Osteoblast (primary cell): ENCODE data around the gene MEST. TPM values are rescaled to one million over a fixed set of nuclear protein-coding genes. Genes with fewer than 3 reads are reported as not detected.

Source experiments
- DNase-seq: peaks from one replicate; pipeline ENCODE4 v3.0.0; 2011; ENCODE audit warnings: low spot score, mixed read lengths; ENCODE audit not compliant: insufficient read length; ENCODE audit errors: missing footprints
- H2AFZ ChIP-seq: 2 replicates; pipeline ENCODE4 v1.6.0; 2011; ENCODE audit warnings: mild to moderate bottlenecking, low read length
- H3K27ac ChIP-seq: 2 replicates; pipeline ENCODE4 v1.5.1; 2011; ENCODE audit warnings: mild to moderate bottlenecking, low read depth, low read length, moderate library complexity
- H3K27me3 ChIP-seq: 2 replicates; pipeline ENCODE4 v1.6.0; 2012; ENCODE audit warnings: mild to moderate bottlenecking, control low read depth, inconsistent platforms, low read length, moderate library complexity; ENCODE audit not compliant: insufficient read depth
- H3K36me3 ChIP-seq: 2 replicates; pipeline ENCODE4 v1.5.1; 2011; ENCODE audit warnings: mild to moderate bottlenecking, low read length, control low read depth, moderate library complexity; ENCODE audit not compliant: insufficient read depth
- H3K4me1 ChIP-seq: 2 replicates; pipeline ENCODE4 v1.5.1; 2011; ENCODE audit warnings: mild to moderate bottlenecking, low read length, control low read depth, moderate library complexity; ENCODE audit not compliant: insufficient read depth
- H3K4me2 ChIP-seq: 2 replicates; pipeline ENCODE4 v1.6.0; 2011; ENCODE audit warnings: mild to moderate bottlenecking, low read length; ENCODE audit not compliant: insufficient read depth
- H3K4me3 ChIP-seq: fragments of 200-600 bp; sonication (generic); 3 replicates; pipeline ENCODE4 v1.5.1; 2012; ENCODE audit warnings: mild to moderate bottlenecking, low read length, inconsistent platforms; ENCODE audit not compliant: insufficient read depth
- H3K79me2 ChIP-seq: 2 replicates; pipeline ENCODE4 v1.6.0; 2012; ENCODE audit warnings: mild to moderate bottlenecking, low read length, control low read depth, inconsistent platforms; ENCODE audit not compliant: insufficient read depth
- H3K9me3 ChIP-seq: 2 replicates; pipeline ENCODE4 v1.5.1; 2011; ENCODE audit warnings: low read depth, low read length, control low read depth
- H4K20me1 ChIP-seq: 2 replicates; pipeline ENCODE4 v1.6.0; 2012; ENCODE audit warnings: mild to moderate bottlenecking, low read length, control low read depth; ENCODE audit not compliant: insufficient read depth
- small RNA-seq: library from RNA; depleted of rRNA; stranded (forward); fragments of <200 nt; gene quantifications from one replicate; pipeline ENCODE3, GENCODE V24; 2012
- total RNA-seq: library from RNA; depleted of rRNA; stranded (reverse); fragments of >200 nt; gene quantifications from 2 replicates; pipeline ENCODE4 v1.2.3, GENCODE V29; 2012
- TF ChIP-seq, protein P1 (sequence below): IDR thresholded peaks from 2 replicates; pipeline ENCODE4 v1.5.1; 2011; ENCODE audit warnings: mild to moderate bottlenecking, low read depth, low read length, moderate library complexity; ENCODE audit errors: extremely low read depth

MEST gene
- total RNA-seq, 1 donor: 330 TPM

DNA sequence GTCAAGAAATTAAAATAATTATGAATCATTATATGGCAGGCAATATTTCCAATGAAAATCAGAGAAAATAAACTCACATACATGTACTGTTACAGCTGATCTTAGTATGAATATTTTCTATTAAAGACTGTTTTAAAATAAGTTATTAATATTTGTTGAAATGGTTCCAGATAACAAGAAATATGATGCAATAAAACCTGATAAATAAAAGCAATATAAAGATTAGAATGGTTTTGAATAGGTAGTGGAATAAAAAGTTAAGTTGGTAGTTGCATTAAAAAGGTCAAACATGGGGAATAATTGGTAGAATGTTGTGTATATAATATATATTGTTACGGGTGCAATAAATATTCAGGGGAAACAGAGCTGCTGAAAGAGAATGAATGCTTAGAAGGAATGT, 52.5 kb downstream of the MEST start:
- Histone ChIP-seq H3K79me2 (no peaks in the 10 kb centered on the region), H3K27me3 (no peaks in the 10 kb centered on the region), H3K4me2 (no peak overlapping the region), H3K4me3 (no peak overlapping the region), H3K27ac (no peak overlapping the region), H4K20me1 (no peaks in the 10 kb centered on the region), H2AFZ (no peak overlapping the region), H3K36me3 (peaks cover 18% of the 10 kb centered on the region), H3K4me1 (no peaks in the 10 kb centered on the region), H3K9me3 (no peaks in the 10 kb centered on the region)
- TF ChIP-seq, protein P1, sequence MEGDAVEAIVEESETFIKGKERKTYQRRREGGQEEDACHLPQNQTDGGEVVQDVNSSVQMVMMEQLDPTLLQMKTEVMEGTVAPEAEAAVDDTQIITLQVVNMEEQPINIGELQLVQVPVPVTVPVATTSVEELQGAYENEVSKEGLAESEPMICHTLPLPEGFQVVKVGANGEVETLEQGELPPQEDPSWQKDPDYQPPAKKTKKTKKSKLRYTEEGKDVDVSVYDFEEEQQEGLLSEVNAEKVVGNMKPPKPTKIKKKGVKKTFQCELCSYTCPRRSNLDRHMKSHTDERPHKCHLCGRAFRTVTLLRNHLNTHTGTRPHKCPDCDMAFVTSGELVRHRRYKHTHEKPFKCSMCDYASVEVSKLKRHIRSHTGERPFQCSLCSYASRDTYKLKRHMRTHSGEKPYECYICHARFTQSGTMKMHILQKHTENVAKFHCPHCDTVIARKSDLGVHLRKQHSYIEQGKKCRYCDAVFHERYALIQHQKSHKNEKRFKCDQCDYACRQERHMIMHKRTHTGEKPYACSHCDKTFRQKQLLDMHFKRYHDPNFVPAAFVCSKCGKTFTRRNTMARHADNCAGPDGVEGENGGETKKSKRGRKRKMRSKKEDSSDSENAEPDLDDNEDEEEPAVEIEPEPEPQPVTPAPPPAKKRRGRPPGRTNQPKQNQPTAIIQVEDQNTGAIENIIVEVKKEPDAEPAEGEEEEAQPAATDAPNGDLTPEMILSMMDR: no peak
- DNase-seq: no peak

DNA sequence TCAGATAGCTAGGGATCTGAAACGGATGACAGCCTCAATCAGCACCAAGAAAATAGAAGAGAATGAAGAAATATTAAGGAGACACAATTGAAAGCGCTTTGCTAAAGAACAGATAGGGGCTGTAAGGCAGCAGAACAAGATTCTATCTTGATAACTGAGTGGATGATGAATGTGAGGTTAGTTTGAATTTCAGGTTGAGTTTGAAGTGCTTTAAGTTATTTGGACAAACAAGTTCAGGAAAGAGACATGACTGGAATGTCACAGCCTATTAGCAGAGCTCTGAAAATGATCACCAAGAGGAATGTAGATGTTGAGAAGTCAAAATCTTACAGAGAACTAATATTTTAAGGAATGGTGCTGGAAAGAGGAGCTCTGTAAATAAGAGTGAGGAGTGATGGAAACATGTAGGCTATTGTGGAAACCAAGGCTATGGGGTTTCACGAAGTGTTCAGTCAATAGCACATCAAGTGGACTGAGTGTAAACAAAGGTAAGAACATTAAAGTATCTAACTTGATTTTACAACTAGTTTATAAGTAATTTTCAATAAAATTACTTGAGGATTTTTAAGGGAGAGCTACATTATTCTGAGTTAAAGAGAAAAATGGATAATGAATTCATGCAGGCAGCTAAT, 61.6 kb downstream of the MEST start:
- Histone ChIP-seq H3K4me3 (no peak overlapping the region), H3K27ac (no peak overlapping the region), H3K36me3 (no peaks in the 10 kb centered on the region), H3K27me3 (no peaks in the 10 kb centered on the region), H3K9me3 (no peaks in the 10 kb centered on the region), H2AFZ (no peak overlapping the region), H3K79me2 (no peaks in the 10 kb centered on the region), H3K4me2 (no peak overlapping the region), H3K4me1 (no peaks in the 10 kb centered on the region), H4K20me1 (no peaks in the 10 kb centered on the region)
- TF ChIP-seq, protein P1: no peak
- no peak for DNase-seq

DNA sequence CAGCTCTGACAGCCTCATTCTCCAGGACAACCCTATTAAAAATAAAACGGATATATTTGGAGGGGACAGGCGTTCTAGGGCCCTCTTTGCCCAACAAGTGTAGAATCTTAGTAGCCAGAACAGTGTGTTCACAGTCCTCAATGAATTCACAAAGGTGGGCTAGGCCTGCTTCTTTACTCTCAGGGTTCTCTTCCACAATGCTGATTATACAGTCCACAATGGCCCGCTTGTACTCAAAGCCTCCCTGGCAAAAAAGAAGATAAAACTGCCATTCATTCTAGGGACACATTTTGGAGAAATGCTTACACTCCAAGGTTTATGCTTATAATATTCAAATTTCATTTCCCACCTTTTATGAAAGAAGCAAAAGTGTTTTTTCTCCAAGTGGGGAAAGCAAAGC, 62.6 kb downstream of the MEST start:
- Histone ChIP-seq H3K4me3 (no peak overlapping the region), H3K27ac (no peak overlapping the region), H3K4me2 (no peak overlapping the region), H2AFZ (no peak overlapping the region), H3K9me3 (no peaks in the 10 kb centered on the region), H3K27me3 (no peaks in the 10 kb centered on the region), H4K20me1 (no peaks in the 10 kb centered on the region), H3K36me3 (no peaks in the 10 kb centered on the region), H3K79me2 (no peaks in the 10 kb centered on the region), H3K4me1 (no peaks in the 10 kb centered on the region)
- no peak for DNase-seq
- TF ChIP-seq, protein P1: no peak

Small RNA genes within 50 kb of the gene (small RNA-seq; reads per million reads assigned to genes)
- gene MIR335 (not detected), gene RF02148 (not detected), gene RF02149 (not detected), gene RF02150 (not detected)

Other genes starting within 250 kb of the MEST start
- gene CPA2, start 225.2 kb upstream of the MEST start, total RNA-seq: not detected in 2 replicates
- gene CPA4, start 198.9 kb upstream of the MEST start, total RNA-seq: 18.6 and 28.2 TPM in 2 replicates
- not detected in 2 replicates for gene CPA5, start 147.3 kb upstream of the MEST start, total RNA-seq
- 1.1 TPM in 1 of 2 replicates, not detected in the other for gene CPA1, start 111.6 kb upstream of the MEST start, total RNA-seq
- gene CEP41, start 51.1 kb upstream of the MEST start, total RNA-seq: 9.1 and 9.8 TPM in 2 replicates
- gene COPG2, start 176.7 kb downstream of the MEST start, total RNA-seq: 53.0 and 59.7 TPM in 2 replicates
- not detected in 2 replicates for gene TSGA13, start 194.5 kb downstream of the MEST start, total RNA-seq
- not detected in 2 replicates for gene KLF14, start 242.1 kb downstream of the MEST start, total RNA-seq